ENCODE data around the gene RTF2. TPM values are rescaled to one million over a fixed set of nuclear protein-coding genes. Genes with fewer than 3 reads are reported as not detected.
"Not testable (repeated sequence)": the region's sequence is repeated elsewhere in the genome, so short reads cannot be mapped to it uniquely, and the experiment has no call there.

The RTF2 gene

DNA sequence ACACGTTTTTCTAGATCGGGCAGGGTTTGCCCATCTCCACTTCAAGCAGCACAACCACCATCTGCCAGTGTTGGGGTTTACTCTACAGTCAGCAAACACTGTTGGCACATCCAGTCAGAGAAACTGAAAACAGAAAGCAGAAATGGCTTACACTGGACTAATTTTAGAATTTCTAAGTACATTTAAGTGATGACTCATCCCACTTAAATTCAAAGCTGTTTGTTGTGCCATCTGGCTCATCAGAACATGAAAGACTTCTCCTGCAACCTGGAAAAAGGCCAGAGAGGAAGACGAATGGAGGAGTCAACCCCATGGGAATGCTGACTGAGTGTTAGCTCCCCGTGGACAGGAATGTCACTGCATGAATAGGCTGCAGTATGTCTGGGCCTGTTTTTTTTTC, 86.4 kb downstream of the RTF2 start:
- Histone ChIP-seq H3K36me3 (ENCODE audit: insufficient read depth, low read length) (no peaks in the 10 kb centered on the region), H3K4me2 (ENCODE audit: low read length) (no peak overlapping the region), H3K9ac (ENCODE audit: low read depth, low read length) (no peak overlapping the region), H3K4me3 (ENCODE audit: low read length) (no peak overlapping the region), H3K9me3 (replicated peaks; ENCODE audit: low read length) (no peaks in the 10 kb centered on the region), H3K4me1 (ENCODE audit: control insufficient read depth, insufficient read depth, low read length) (peaks cover 4% of the 10 kb centered on the region), H3K27me3 (ENCODE audit: control insufficient read depth, insufficient read depth, low read length) (peaks cover 7% of the 10 kb centered on the region)

DNA sequence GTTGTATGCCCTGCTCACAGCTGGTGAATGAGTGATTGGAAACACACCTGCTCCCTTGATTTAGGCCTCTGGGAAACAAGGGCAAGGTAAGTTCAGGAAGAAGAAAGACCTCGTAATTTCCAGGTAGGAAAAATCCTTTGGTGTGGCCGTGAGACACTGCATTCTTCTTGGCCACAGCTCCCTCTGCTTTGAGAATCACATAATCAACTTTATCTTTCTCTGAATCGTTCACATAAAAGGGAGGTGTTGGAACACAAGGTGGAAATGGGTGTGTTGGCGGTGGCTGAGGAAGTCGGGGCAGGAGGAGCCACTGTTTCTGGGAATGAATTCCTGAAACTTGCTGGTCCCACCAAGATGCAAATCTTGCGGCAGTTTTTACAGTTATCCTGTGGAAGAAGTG, 90.5 kb downstream of the RTF2 start:
- Histone ChIP-seq H3K27me3 (ENCODE audit: control insufficient read depth, insufficient read depth, low read length) (no peaks in the 10 kb centered on the region), H3K36me3 (ENCODE audit: insufficient read depth, low read length) (no peaks in the 10 kb centered on the region), H3K4me2 (ENCODE audit: low read length) (no peak overlapping the region), H3K4me1 (ENCODE audit: control insufficient read depth, insufficient read depth, low read length) (peaks cover 4% of the 10 kb centered on the region), H3K9me3 (replicated peaks; ENCODE audit: low read length) (no peaks in the 10 kb centered on the region), H3K4me3 (ENCODE audit: low read length) (no peak overlapping the region), H3K9ac (ENCODE audit: low read depth, low read length) (no peak overlapping the region)

DNA sequence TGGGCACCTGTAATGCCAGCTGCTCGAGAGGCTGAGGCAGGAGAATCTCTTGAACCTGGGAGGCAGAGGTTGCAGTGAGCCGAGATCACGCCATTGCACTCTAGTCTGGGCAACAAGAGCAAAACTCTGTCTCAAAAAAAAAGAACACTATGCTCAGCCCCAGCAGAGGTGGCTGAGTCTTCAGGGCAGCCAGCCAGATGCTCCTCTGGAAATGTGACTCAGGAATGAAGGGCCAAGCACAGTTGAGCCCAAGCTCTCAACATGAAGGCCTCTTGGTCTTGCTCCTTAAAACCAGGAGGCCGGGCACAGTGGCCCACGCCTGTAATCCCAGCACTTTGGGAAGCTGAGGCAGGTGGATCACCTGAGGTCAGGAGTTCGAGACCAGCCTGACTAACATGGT, 96.1 kb downstream of the RTF2 start:
- H3K36me3 ChIP-seq (ENCODE audit: insufficient read depth, low read length); H3K9me3 ChIP-seq (replicated peaks; ENCODE audit: low read length); H3K4me1 ChIP-seq (ENCODE audit: control insufficient read depth, insufficient read depth, low read length); H3K4me3 ChIP-seq (ENCODE audit: low read length); H3K9ac ChIP-seq (ENCODE audit: low read depth, low read length); H3K27me3 ChIP-seq (ENCODE audit: control insufficient read depth, insufficient read depth, low read length); H3K4me2 ChIP-seq (ENCODE audit: low read length): not testable (repeated sequence)

DNA sequence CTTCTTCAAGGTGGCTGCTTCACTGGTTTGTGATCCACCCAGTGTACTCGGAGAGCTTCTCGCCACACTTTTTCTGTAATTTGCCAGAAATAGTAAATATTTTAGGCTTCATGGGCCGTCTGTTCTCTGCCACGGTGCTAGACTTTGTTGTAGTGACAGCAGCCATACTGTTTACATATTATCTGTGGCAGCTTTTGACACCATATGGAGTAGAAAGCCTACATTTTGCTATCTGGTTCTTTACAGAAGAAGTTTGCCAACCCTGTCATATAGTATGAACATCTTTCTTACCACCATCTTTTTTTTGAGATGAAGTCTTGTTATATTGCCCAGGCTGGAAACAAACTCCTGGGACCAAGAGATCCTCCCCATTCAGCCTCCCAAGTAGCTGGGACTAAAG, 97.1 kb downstream of the RTF2 start:
- no peaks in the 10 kb centered on the region for H3K9me3 ChIP-seq (replicated peaks; ENCODE audit: low read length)
- H3K4me2 ChIP-seq (ENCODE audit: low read length) = no peak overlapping the region
- no peaks in the 10 kb centered on the region for H3K27me3 ChIP-seq (ENCODE audit: control insufficient read depth, insufficient read depth, low read length)
- H3K4me1 ChIP-seq (ENCODE audit: control insufficient read depth, insufficient read depth, low read length) = no peaks in the 10 kb centered on the region
- H3K4me3 ChIP-seq (ENCODE audit: low read length) = no peak overlapping the region
- no peaks in the 10 kb centered on the region for H3K36me3 ChIP-seq (ENCODE audit: insufficient read depth, low read length)
- no peak overlapping the region for H3K9ac ChIP-seq (ENCODE audit: low read depth, low read length)

DNA sequence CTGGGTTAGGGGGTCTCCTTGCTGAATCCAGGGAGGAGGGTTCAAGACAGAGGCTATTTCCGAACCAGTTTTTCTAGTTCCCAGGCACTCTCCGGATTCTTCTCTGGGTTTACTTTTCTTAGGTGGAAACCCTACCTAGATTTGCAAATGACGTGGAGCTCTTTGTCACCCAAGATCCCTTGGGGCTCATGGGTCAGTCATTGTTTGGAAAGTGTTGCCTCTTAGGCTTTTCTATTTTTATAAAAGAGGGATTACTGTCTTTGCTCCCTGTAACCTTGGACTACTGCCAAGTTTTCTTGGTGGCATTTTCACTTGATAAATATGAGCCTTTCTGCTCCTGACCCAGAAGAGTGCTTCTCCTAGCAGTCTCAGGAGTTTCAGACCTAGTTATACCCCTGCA, 98.2 kb downstream of the RTF2 start:
- H3K36me3 ChIP-seq (ENCODE audit: insufficient read depth, low read length) = no peaks in the 10 kb centered on the region
- H3K4me3 ChIP-seq (ENCODE audit: low read length) = no peak overlapping the region
- H3K4me1 ChIP-seq (ENCODE audit: control insufficient read depth, insufficient read depth, low read length) = no peaks in the 10 kb centered on the region
- no peaks in the 10 kb centered on the region for H3K9me3 ChIP-seq (replicated peaks; ENCODE audit: low read length)
- H3K27me3 ChIP-seq (ENCODE audit: control insufficient read depth, insufficient read depth, low read length) = no peaks in the 10 kb centered on the region
- no peak overlapping the region for H3K9ac ChIP-seq (ENCODE audit: low read depth, low read length)
- no peak overlapping the region for H3K4me2 ChIP-seq (ENCODE audit: low read length)

Small RNAs within 50 kb of the gene (small RNA-seq; reads per million reads assigned to genes)
- gene RPL39P = not detected

Data from skeletal muscle satellite cell (primary cell).